ENCODE data around the gene CGNL1.

The CGNL1 gene

GRCh38 chr15:57552678-57553334 lies 176.5 kb downstream of the CGNL1 start:
- no peak overlapping the region for H3K27ac ChIP-seq (ENCODE audit: extremely low read depth, low read depth, low read length)
- TF ChIP-seq ZNF366 (tag by site-specific recombination; conservative IDR thresholded peaks at IDR 0.05): no peak
- TF ChIP-seq ZIC2 (tag by site-specific recombination; IDR thresholded peaks at IDR 0.05): no peak
- TF ChIP-seq MEIS1 (CRISPR knock-in tag; IDR thresholded peaks at IDR 0.05; ENCODE audit: borderline replicate concordance): no peak
- no peak for TF ChIP-seq ZNF114 (tag by site-specific recombination; IDR thresholded peaks at IDR 0.05)
- TF ChIP-seq ZNF518A (tag by site-specific recombination; conservative IDR thresholded peaks at IDR 0.05; ENCODE audit: low read depth): no peak
- no peak for TF ChIP-seq ZNF768 (tag by site-specific recombination; IDR thresholded peaks at IDR 0.05)
- no peak for TF ChIP-seq ZNF169 (tag by site-specific recombination; IDR thresholded peaks at IDR 0.05)
- TF ChIP-seq ZNF423 (tag by site-specific recombination; IDR thresholded peaks at IDR 0.05): no peak
- no peak for TF ChIP-seq SP3 (tag by site-specific recombination; IDR thresholded peaks at IDR 0.05)
- no peak for TF ChIP-seq ZBTB7A (tag by site-specific recombination; IDR thresholded peaks at IDR 0.05; ENCODE audit: low read depth)
- no peak for TF ChIP-seq ZNF510 (tag by site-specific recombination; IDR thresholded peaks at IDR 0.05; ENCODE audit: insufficient replicate concordance)
- no peaks in the 10 kb centered on the region for H3K36me3 ChIP-seq (ENCODE audit: control insufficient read depth in 2 of 2, insufficient read depth in 1 of 2, low read length in 2 of 2)
- ChIA-PET POLR2A (no interaction called here), CTCF (interaction anchor here (0.6 to 1.7 kb wide), 5 partner anchors 8 to 229 kb away, joined by 4 to 7 read pairs (median 5); no protein-coding TSS in a partner anchor)
- H3K4me1 ChIP-seq (ENCODE audit: control insufficient read depth, insufficient read depth, low read length): no peaks in the 10 kb centered on the region
- H3K4me3 ChIP-seq (ENCODE audit: low read depth, low read length): no peak overlapping the region
- H3K9me3 ChIP-seq (ENCODE audit: control insufficient read depth, insufficient read depth, low read depth, low read length): no peaks in the 10 kb centered on the region

GRCh38 chr15:57553526-57553925 lies 177.2 kb downstream of the CGNL1 start:
- ChIA-PET CTCF (interaction anchor here (1.1 to 1.6 kb wide), 3 partner anchors 11 to 25 kb away, joined by 4 to 7 read pairs (median 6); no protein-coding TSS in a partner anchor), POLR2A (no interaction called here)
- Histone ChIP-seq H3K4me1 (ENCODE audit: control insufficient read depth, insufficient read depth, low read length) (no peaks in the 10 kb centered on the region), H3K27ac (ENCODE audit: extremely low read depth, low read depth, low read length) (no peak overlapping the region), H3K36me3 (ENCODE audit: control insufficient read depth in 2 of 2, insufficient read depth in 1 of 2, low read length in 2 of 2) (no peaks in the 10 kb centered on the region), H3K4me3 (ENCODE audit: low read depth, low read length) (no peak overlapping the region), H3K9me3 (ENCODE audit: control insufficient read depth, insufficient read depth, low read depth, low read length) (no peaks in the 10 kb centered on the region)
- TF ChIP-seq ZNF639 (tag by site-specific recombination; IDR thresholded peaks at IDR 0.05) (no peak), ZNF580 (tag by site-specific recombination; IDR thresholded peaks at IDR 0.05) (no peak), ZNF692 (tag by site-specific recombination; IDR thresholded peaks at IDR 0.05) (no peak), ZBTB6 (tag by site-specific recombination; IDR thresholded peaks at IDR 0.05) (no peak), ZNF138 (tag by site-specific recombination; IDR thresholded peaks at IDR 0.05; ENCODE audit: borderline replicate concordance) (no peak), ZNF571 (tag by site-specific recombination; IDR thresholded peaks at IDR 0.05) (no peak)
